WTC11 (cell line): ENCODE measurements around the gene TUBB4B. TPM values are rescaled to one million over a fixed set of nuclear protein-coding genes. Genes with fewer than 3 reads are reported as not detected.

Source experiments
- ARID4B ChIP-seq: sonication (generic); formaldehyde crosslinking; IDR thresholded peaks from 2 replicates; pipeline ENCODE4 v1.8.0; 2023; ENCODE audit warnings: missing genetic modification reagents, mild to moderate bottlenecking, borderline replicate concordance
- CDX4 ChIP-seq: fragments of 250-450 bp; sonication (Bioruptor Pico); IDR thresholded peaks from 2 replicates; pipeline ENCODE4 v1.9.0; 2021; ENCODE audit warnings: moderate library complexity, mild to moderate bottlenecking, inconsistent platforms, borderline replicate concordance
- CREM ChIP-seq: sonication (generic); formaldehyde crosslinking; IDR thresholded peaks from 2 replicates; pipeline ENCODE4 v1.8.1; 2022; ENCODE audit warnings: mild to moderate bottlenecking, missing genetic modification reagents, moderate library complexity
- CTCF ChIP-seq: fragments of 200-600 bp; IDR thresholded peaks from 2 replicates; pipeline ENCODE4 v1.8.0; 2022; ENCODE audit warnings: antibody characterized with exemption
- E2F5 ChIP-seq: sonication (generic); formaldehyde crosslinking; IDR thresholded peaks from 2 replicates; pipeline ENCODE4 v1.8.1; 2022; ENCODE audit warnings: mild to moderate bottlenecking, moderate library complexity, missing genetic modification reagents
- EMX1 ChIP-seq: fragments of 250-450 bp; sonication (Bioruptor Pico); IDR thresholded peaks from 2 replicates; pipeline ENCODE4 v1.8.0; 2021; ENCODE audit warnings: mild to moderate bottlenecking
- ETV6 ChIP-seq: sonication (generic); formaldehyde crosslinking; IDR thresholded peaks from 2 replicates; pipeline ENCODE4 v1.8.1; 2022; ENCODE audit warnings: mild to moderate bottlenecking, missing genetic modification reagents
- FOXP1 ChIP-seq: sonication (generic); formaldehyde crosslinking; IDR thresholded peaks from 2 replicates; pipeline ENCODE4 v1.8.0; 2022; ENCODE audit warnings: missing genetic modification reagents, mild to moderate bottlenecking, moderate library complexity, borderline replicate concordance
- IRF2 ChIP-seq: sonication (generic); formaldehyde crosslinking; IDR thresholded peaks from 2 replicates; pipeline ENCODE4 v1.8.0; 2022; ENCODE audit warnings: low read depth, missing genetic modification reagents, borderline replicate concordance
- MYBL2 ChIP-seq: sonication (generic); formaldehyde crosslinking; IDR thresholded peaks from 2 replicates; pipeline ENCODE4 v1.8.1; 2023; ENCODE audit warnings: mild to moderate bottlenecking, moderate library complexity, missing genetic modification reagents
- OVOL2 ChIP-seq: fragments of 250-450 bp; sonication (Bioruptor Pico); IDR thresholded peaks from 2 replicates; pipeline ENCODE4 v1.9.0; 2021; ENCODE audit warnings: mild to moderate bottlenecking, borderline replicate concordance
- PRDM15 ChIP-seq: sonication (generic); formaldehyde crosslinking; IDR thresholded peaks from 2 replicates; pipeline ENCODE4 v1.8.0; 2022; ENCODE audit warnings: missing genetic modification reagents
- PRRX2 ChIP-seq: fragments of 250-450 bp; sonication (Bioruptor Pico); IDR thresholded peaks from 2 replicates; pipeline ENCODE4 v1.8.0; 2021; ENCODE audit warnings: mild to moderate bottlenecking
- RELA ChIP-seq: sonication (generic); formaldehyde crosslinking; IDR thresholded peaks from 2 replicates; pipeline ENCODE4 v1.8.1; 2022; ENCODE audit warnings: missing genetic modification reagents, mild to moderate bottlenecking, borderline replicate concordance
- USF2 ChIP-seq: sonication (generic); formaldehyde crosslinking; IDR thresholded peaks from 2 replicates; pipeline ENCODE4 v1.8.1; 2023; ENCODE audit warnings: mild to moderate bottlenecking, missing genetic modification reagents, moderate library complexity
- ZBTB43 ChIP-seq: sonication (generic); formaldehyde crosslinking; IDR thresholded peaks from 2 replicates; pipeline ENCODE4 v1.8.1; 2023; ENCODE audit warnings: mild to moderate bottlenecking, missing genetic modification reagents
- ZNF232 ChIP-seq: sonication (generic); formaldehyde crosslinking; IDR thresholded peaks from 2 replicates; pipeline ENCODE4 v1.8.0; 2022; ENCODE audit warnings: mild to moderate bottlenecking, missing genetic modification reagents
- ZNF396 ChIP-seq: fragments of 250-450 bp; sonication (Bioruptor Pico); IDR thresholded peaks from 2 replicates; pipeline ENCODE4 v1.8.0; 2021; ENCODE audit warnings: mild to moderate bottlenecking, moderate library complexity, borderline replicate concordance
- ZNF416 ChIP-seq: fragments of 250-450 bp; sonication (Bioruptor Pico); IDR thresholded peaks from 2 replicates; pipeline ENCODE4 v1.9.0; 2021; ENCODE audit warnings: mild to moderate bottlenecking, inconsistent platforms
- ZNF512 ChIP-seq: sonication (generic); formaldehyde crosslinking; IDR thresholded peaks from 2 replicates; pipeline ENCODE4 v1.8.1; 2022; ENCODE audit warnings: missing genetic modification reagents, borderline replicate concordance
- total RNA-seq: library from RNA; stranded (reverse); gene quantifications from 3 replicates; pipeline ENCODE4 v1.2.3, GENCODE V29; 2021

Gene TUBB4B
- total RNA-seq, 1 experiment from 2014 or later = 375 TPM

GRCh38 chr9:137240841-137241489, at the start of gene TUBB4B (continued):
- TF ChIP-seq ZNF232 (CRISPR knock-in tag) (no peak), RELA (CRISPR knock-in tag) (no peak), ZBTB43 (peak; percentile 61; the same call in 1 of the 2 replicates), IRF2 (CRISPR knock-in tag) (no peak), CTCF (no peak), OVOL2 (CRISPR knock-in tag) (no peak; the same call in 1 of the 2 replicates), CDX4 (no peak; the same call in 1 of the 2 replicates), PRDM15 (CRISPR knock-in tag) (no peak), E2F5 (CRISPR knock-in tag) (peak; percentile 67; the same call in 1 of the 2 replicates), ZNF396 (CRISPR knock-in tag) (no peak), PRRX2 (CRISPR knock-in tag) (no peak), MYBL2 (CRISPR knock-in tag) (peak; percentile 87), ARID4B (CRISPR knock-in tag) (peak; percentile 85; the same call in 1 of the 2 replicates), USF2 (CRISPR knock-in tag) (no peak), EMX1 (CRISPR knock-in tag) (no peak; the same call in 1 of the 2 replicates), FOXP1 (CRISPR knock-in tag) (peak; percentile 50; the same call in 1 of the 2 replicates), ZNF512 (no peak), ZNF416 (peak; percentile 81; the same call in 1 of the 2 replicates), ETV6 (CRISPR knock-in tag) (peak; percentile 83), CREM (0 out of 2 replicates have a peak, but pooled peaks have one; percentile 68)
